ENCODE measurements around the gene RPL6. TPM values are rescaled to one million over a fixed set of nuclear protein-coding genes. Genes with fewer than 3 reads are reported as not detected.

Gene RPL6
- total and polyA plus RNA-seq, 4 donors, result 1,004 to 2,870 (median 1,243) TPM

GRCh38 chr12:112430929-112431328, 21.5 kb upstream of the RPL6 start:
- no peak for DNase-seq
- no peaks in the 10 kb centered on the region for H3K9me3 ChIP-seq (ENCODE audit: control insufficient read depth in 4 of 4, insufficient read depth in 3 of 4, low read length in 3 of 4)
- H3K4me3 ChIP-seq, result no peak overlapping the region
- H3K27me3 ChIP-seq (ENCODE audit: control insufficient read depth in 3 of 3, insufficient read depth in 3 of 3, low read length in 2 of 3), result no peaks in the 10 kb centered on the region
- no peak for ATAC-seq (ENCODE audit: insufficient read depth, low FRiP score)
- H3K27ac ChIP-seq (ENCODE audit: low read depth in 1 of 2, low read length in 1 of 2), result no peak overlapping the region
- H3K36me3 ChIP-seq (ENCODE audit: control insufficient read depth in 4 of 4, insufficient read depth in 4 of 4, low read length in 4 of 4), result peaks cover 0 to 4% (median 2%) of the 10 kb centered on the region in 4 donors
- 45 to 62% methylated on average over 5 of the region's 5 CpGs for WGBS, 2 donors
- H3K4me1 ChIP-seq (ENCODE audit: control insufficient read depth in 5 of 5, insufficient read depth in 5 of 5, low read length in 5 of 5), result peaks cover 0 to 3% (median 0%) of the 10 kb centered on the region in 5 donors
- TF ChIP-seq, protein P1, sequence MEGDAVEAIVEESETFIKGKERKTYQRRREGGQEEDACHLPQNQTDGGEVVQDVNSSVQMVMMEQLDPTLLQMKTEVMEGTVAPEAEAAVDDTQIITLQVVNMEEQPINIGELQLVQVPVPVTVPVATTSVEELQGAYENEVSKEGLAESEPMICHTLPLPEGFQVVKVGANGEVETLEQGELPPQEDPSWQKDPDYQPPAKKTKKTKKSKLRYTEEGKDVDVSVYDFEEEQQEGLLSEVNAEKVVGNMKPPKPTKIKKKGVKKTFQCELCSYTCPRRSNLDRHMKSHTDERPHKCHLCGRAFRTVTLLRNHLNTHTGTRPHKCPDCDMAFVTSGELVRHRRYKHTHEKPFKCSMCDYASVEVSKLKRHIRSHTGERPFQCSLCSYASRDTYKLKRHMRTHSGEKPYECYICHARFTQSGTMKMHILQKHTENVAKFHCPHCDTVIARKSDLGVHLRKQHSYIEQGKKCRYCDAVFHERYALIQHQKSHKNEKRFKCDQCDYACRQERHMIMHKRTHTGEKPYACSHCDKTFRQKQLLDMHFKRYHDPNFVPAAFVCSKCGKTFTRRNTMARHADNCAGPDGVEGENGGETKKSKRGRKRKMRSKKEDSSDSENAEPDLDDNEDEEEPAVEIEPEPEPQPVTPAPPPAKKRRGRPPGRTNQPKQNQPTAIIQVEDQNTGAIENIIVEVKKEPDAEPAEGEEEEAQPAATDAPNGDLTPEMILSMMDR (IDR thresholded peaks at IDR 0.05; ENCODE audit: control extremely low read depth, extremely low read depth), result no peak
- no peak overlapping the region for H3K9ac ChIP-seq (ENCODE audit: insufficient read depth in 1 of 2, low read length in 2 of 2)

DNA sequence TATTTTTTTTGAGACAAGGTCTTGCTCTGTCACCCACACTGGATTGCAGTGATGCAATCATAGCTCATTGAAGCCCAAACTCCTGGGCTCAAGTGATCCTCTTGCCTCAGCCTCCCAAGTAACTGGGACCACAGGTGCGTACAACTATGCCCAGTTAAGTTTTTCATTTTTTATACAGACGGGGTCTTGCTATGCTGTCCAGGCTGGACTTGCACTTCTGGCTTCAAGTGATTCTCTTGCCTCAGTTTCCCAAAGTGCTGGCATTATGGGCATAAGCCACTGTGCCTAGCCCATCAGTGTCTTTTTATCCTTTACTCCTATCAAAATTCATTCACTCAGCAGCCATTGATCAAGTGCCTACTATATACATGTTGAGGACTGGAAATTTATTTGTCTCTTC, 18.4 kb upstream of the RPL6 start:
- TF ChIP-seq, protein P1 (IDR thresholded peaks at IDR 0.05; ENCODE audit: control extremely low read depth, extremely low read depth), result no peak
- 98% methylated on average over 2 of the region's 2 CpGs for WGBS, 2 donors
- DNase-seq, result no peak
- Histone ChIP-seq H3K36me3 (ENCODE audit: control insufficient read depth in 4 of 4, insufficient read depth in 4 of 4, low read length in 4 of 4) (peaks cover 0 to 4% (median 2%) of the 10 kb centered on the region in 4 donors), H3K4me1 (ENCODE audit: control insufficient read depth in 5 of 5, insufficient read depth in 5 of 5, low read length in 5 of 5) (peaks cover 0 to 13% (median 0%) of the 10 kb centered on the region in 5 donors), H3K27ac (ENCODE audit: low read depth in 1 of 2, low read length in 1 of 2) (no peak overlapping the region), H3K9me3 (ENCODE audit: control insufficient read depth in 4 of 4, insufficient read depth in 3 of 4, low read length in 3 of 4) (no peaks in the 10 kb centered on the region), H3K9ac (ENCODE audit: insufficient read depth in 1 of 2, low read length in 2 of 2) (no peak overlapping the region), H3K4me3 (no peak overlapping the region), H3K27me3 (ENCODE audit: control insufficient read depth in 3 of 3, insufficient read depth in 3 of 3, low read length in 2 of 3) (no peaks in the 10 kb centered on the region)
- no peak for ATAC-seq (ENCODE audit: insufficient read depth, low FRiP score)

GRCh38 chr12:112425582-112426382, 16.4 kb upstream of the RPL6 start:
- no peaks in the 10 kb centered on the region for H3K27me3 ChIP-seq (ENCODE audit: control insufficient read depth in 3 of 3, insufficient read depth in 3 of 3, low read length in 2 of 3)
- H3K9ac ChIP-seq (ENCODE audit: insufficient read depth in 1 of 2, low read length in 2 of 2), result no peak overlapping the region
- ATAC-seq (ENCODE audit: insufficient read depth, low FRiP score) (no peak), DNase-seq (no peak)
- no peak overlapping the region for H3K4me3 ChIP-seq
- no peak overlapping the region for H3K27ac ChIP-seq (ENCODE audit: low read depth in 1 of 2, low read length in 1 of 2)
- WGBS, 2 donors, result 94 to 96% methylated on average over 7 of the region's 7 CpGs
- peaks cover 0 to 4% (median under 1%) of the 10 kb centered on the region in 4 donors for H3K36me3 ChIP-seq (ENCODE audit: control insufficient read depth in 4 of 4, insufficient read depth in 4 of 4, low read length in 4 of 4)
- H3K4me1 ChIP-seq (ENCODE audit: control insufficient read depth in 5 of 5, insufficient read depth in 5 of 5, low read length in 5 of 5), result peaks cover 0 to 18% (median 0%) of the 10 kb centered on the region in 5 donors
- no peaks in the 10 kb centered on the region for H3K9me3 ChIP-seq (ENCODE audit: control insufficient read depth in 4 of 4, insufficient read depth in 3 of 4, low read length in 3 of 4)
- TF ChIP-seq, protein P1 (IDR thresholded peaks at IDR 0.05; ENCODE audit: control extremely low read depth, extremely low read depth), result no peak

Data from lung (tissue), 12 donors.